Measurements from ENCODE around the gene POTEH. TPM values are rescaled to one million over a fixed set of nuclear protein-coding genes. Genes with fewer than 3 reads are reported as not detected.
A peak's percentile ranks its signal among the peaks of the same experiment; 100 is the strongest.
"Not testable (repeated sequence)": the region's sequence is repeated elsewhere in the genome, so short reads cannot be mapped to it uniquely, and the experiment has no call there.

The POTEH gene
- total RNA-seq, 1 donor from 2014 or later: not detected

DNA sequence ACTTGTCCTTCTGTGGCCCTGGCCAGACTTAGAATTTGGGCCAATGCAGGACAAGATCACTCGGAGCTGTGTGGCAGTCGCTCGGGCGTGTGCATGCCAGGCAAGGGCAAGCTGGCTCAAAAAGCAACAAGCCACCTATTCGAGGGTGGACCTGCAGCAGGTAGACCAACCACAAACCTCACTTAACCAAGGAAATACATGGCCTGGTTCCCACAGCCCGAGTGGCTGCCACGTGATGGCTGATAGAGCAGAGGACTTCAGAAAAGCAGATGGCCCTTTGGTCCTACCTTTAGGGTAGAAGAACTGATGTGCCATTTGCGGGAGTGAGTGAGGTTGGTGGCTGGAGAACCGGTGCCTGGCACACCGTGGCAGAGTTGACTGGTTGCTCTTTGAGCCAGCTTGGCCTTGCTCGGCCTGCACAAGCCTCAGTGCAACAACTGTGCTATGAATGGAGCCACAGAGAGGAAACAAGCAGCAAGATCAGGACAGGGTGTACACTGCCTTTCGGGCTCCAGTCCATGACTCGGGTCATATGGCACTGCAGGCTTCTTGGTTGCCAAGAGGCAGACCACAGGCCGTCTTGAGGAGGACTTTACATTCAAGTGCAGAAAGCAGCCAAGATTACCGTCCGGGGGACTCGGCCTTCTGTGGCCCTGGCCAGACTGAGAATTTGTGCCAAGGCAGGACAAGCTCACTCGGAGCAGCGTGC, 39.5 kb downstream of the POTEH start:
- DNase-seq (ENCODE audit: low spot score); ATAC-seq; intact Hi-C loops (cut with DNase I): not testable (repeated sequence)

DNA sequence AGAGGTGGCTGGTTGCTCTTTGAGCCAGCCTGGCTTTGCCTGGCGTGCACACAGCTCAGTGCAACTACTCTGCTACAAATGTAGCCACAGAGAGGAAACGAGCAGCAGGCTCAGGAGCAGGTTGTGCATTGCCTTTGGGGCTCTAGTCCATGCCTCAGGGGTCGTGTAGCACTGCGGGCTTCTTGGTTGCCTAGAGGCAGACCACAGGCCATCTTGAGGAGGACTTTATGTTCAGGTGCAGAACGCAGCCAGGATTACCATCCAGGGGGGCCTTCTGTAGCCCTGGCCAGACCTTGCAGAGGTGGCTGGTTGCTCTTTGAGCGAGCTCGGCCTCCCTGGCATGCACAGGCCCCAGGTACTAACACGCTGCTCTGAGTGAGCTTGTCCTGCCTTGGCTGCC, 41.2 kb downstream of the POTEH start:
- intact Hi-C loops (cut with DNase I); DNase-seq (ENCODE audit: low spot score); ATAC-seq: not testable (repeated sequence)

GRCh38 chr22:15734411-15734810, 44.6 kb downstream of the POTEH start:
- intact Hi-C loops (cut with DNase I): not testable (repeated sequence)

GRCh38 chr22:15738157-15738908, 48.5 kb downstream of the POTEH start:
- ATAC-seq; intact Hi-C loops (cut with DNase I); DNase-seq (ENCODE audit: low spot score): not testable (repeated sequence)

More at GRCh38 chr22:15734411-15734810, 44.6 kb downstream of the POTEH start:
- not testable (repeated sequence) for DNase-seq (ENCODE audit: low spot score); ATAC-seq

GRCh38 chr22:15738909-15739391, 49.1 kb downstream of the POTEH start:
- DNase-seq (ENCODE audit: low spot score); ATAC-seq; intact Hi-C loops (cut with DNase I): not testable (repeated sequence)

GRCh38 chr22:15747636-15748323, 58.0 kb downstream of the POTEH start:
- ATAC-seq; intact Hi-C loops (cut with DNase I): not testable (repeated sequence)
- DNase-seq (ENCODE audit: low spot score): peak; percentile 53

DNA sequence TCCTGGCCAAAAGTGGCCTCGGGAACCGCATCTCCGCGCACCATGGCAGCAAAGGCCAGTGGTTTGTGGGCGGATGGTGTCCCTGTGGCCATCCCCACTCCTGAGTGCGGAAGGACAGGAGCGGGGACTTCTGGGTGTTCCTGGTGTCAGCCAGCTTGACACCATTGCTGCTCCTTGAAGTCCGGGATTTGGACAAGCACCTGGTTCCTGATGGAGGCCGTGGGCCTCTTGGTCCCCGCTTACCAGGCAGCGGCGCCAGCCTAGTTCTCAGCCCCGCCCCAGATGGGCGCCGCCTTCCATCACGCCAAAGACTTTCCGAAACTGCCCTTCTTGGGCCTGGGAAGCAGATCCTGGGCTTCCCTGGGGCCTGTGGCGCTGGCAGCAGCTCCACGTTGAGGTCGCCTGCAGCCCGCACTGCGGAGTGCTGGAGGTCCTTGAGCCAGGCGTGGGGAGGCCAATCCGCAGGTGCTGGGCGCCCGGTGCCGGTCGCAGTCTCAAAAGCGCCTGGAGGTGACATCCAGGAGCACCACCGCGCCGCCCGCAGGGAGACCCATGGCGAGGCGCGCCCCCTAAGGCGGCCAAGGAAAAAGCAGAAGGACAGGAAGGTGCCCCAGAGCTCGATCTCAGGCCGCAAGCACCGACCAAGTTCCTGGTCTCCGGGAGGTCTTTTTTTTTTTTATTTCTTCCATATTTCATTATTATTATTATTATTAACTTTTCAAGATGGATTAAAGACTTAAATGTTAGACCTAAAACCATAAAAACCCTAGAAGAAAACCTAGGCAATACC, 59.5 kb downstream of the POTEH start:
- ATAC-seq; intact Hi-C loops (cut with DNase I): not testable (repeated sequence)
- peak; percentile 51 for DNase-seq (ENCODE audit: low spot score)

DNA sequence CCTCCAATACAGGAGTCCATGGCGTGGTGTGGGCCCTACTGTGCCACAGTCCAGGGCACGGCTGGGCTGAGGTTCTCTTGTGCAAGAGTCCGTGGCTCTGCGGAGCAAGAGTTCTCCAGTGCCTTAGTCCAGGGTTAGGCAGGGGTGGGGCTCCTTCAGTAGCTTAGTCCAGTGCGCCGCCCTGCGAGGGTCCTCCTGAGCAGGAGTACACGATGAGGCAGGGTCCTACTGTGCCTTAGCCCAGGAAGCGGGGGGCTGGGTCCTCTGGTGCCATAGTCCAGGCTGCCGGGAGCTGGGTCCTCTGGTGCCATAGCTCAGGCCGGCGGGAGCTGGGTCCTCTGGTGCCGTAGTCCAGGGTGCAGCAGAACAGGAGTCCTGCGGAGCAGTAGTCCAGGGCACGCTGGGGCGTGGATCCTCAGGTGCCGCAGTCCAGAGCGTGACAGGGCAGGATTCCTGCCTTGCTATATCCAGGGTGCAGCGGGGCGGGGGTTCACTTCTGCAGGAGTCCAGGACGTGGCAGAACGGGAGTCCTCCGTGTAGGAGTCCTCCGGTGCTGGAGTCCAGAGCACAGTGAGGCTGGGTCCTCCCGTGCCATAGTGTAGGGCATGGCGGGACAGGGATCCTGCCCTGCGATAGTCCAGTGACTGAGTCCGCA, 69.7 kb downstream of the POTEH start:
- peak; percentile 46 for DNase-seq (ENCODE audit: low spot score)
- ATAC-seq; intact Hi-C loops (cut with DNase I): not testable (repeated sequence)

DNA sequence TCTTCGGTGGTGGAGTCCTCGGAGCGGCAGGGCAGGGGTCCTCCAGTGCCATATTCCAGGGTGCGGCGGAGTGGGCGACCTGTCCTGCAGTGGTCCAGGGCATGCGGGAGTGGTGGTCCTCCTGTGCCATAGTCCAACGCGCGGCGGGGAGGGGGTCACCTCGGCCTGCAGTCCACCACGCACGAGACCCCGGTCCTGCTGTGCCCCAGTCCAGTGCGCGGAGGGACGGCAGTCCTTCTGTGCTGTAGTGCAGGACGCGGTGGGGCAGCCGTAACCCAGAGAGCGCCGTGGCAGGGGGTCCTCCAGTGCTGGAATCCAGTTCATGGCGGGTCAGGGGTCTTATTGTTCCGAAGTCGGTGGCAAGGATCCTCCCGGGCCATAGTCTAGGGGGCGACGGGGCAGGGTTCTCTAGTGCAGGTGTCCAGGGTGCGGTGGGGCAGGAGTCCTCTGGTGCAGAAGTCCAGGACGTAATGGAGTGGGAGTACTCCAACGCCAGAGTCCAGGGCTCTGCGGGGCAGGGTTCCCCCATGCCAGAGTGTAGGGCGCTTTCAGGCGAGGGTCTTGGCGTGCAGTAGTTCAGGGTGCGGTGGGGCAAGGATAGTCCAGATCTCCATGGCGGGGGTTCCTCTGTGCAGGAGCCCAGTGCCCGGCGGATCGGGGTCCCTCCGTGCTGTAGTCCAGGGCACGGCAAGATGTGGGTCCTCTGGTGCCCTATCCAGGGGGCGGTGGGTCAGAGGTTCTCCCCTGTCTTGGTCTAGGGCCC, 70.7 kb downstream of the POTEH start:
- ATAC-seq; DNase-seq (ENCODE audit: low spot score); intact Hi-C loops (cut with DNase I): not testable (repeated sequence)

DNA sequence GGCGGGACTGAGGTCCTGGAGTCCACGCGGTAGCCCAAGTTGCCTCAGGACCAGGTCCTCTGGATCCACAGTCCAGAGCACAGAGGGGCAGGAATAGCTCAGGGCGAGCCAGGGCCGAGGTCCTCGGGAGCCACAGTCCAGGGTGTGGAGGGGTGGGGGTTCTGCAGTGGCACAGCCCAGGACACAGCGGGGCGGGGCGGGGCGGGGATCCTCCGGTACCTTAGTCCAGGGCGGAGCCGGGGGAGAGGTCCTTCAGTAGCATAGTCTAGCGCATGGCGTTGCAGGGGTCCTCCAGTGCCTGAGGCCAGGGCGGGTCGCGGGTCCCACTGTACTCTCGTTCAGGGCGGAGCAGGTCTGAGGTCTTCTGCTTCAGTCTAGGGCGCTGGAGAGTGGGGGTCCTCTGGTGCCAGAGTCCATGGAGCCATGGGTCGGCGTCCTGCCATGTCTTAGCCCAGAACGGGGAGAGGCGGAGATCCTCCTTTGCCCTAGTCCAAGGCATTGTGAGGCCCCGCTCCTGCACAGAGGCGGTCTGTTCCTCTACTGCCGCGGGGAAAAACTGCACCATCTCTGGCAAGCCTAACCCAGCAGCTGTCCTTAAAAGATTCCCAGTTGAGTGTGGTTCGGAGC, 71.4 kb downstream of the POTEH start:
- intact Hi-C loops (cut with DNase I): not testable (repeated sequence)
- DNase-seq (ENCODE audit: low spot score) (peak; percentile 56), ATAC-seq (peak; percentile 49)

GRCh38 chr22:15763559-15763958, 73.7 kb downstream of the POTEH start:
- intact Hi-C loops (cut with DNase I); DNase-seq (ENCODE audit: low spot score); ATAC-seq: not testable (repeated sequence)

Other genes starting within 250 kb of the POTEH start
- not detected for gene OR11H1, start 161.8 kb upstream of the POTEH start, total RNA-seq